ENCODE measurements around the gene ARHGAP25. TPM values are rescaled to one million over a fixed set of nuclear protein-coding genes. Genes with fewer than 3 reads are reported as not detected.

ARHGAP25 gene
- total RNA-seq, 4 donors from 2014 or later = 2.2 to 11.6 (median 7.2) TPM

GRCh38 chr2:68730828-68731227, 3.8 kb upstream of the ARHGAP25 start:
- in situ Hi-C loops (cut with MboI; ENCODE audit: low pct_ligation_motif_present in 1 of 4, low pct_unique_long_range_greater_than_20kb in 1 of 4, low sequenced_read_pairs in 3 of 4) (loop anchor here in 3 of 4 donors (25.0 kb wide), 2 partner anchors 181 to 244 kb away; no protein-coding TSS in a partner anchor), intact Hi-C loops (cut with DNase I; ENCODE audit: low total_unique reads) (no loop called here)
- H3K4me1 ChIP-seq = peaks cover 0 to 17% (median 0%) of the 10 kb centered on the region in 4 donors
- H3K27me3 ChIP-seq = no peaks in the 10 kb centered on the region
- H3K4me3 ChIP-seq = no peak overlapping the region
- H3K9me3 ChIP-seq = no peaks in the 10 kb centered on the region
- no peak for DNase-seq
- H3K27ac ChIP-seq = no peak overlapping the region
- no peaks in the 10 kb centered on the region for H3K36me3 ChIP-seq
- WGBS, 2 donors (ENCODE audit: low coverage in 1 of 2) = 69 to 72% methylated on average over 3 to 6 of the region's 6 CpGs
- TF ChIP-seq POLR2A (IDR thresholded peaks at IDR 0.05) (no peak), CTCF (IDR thresholded peaks at IDR 0.05) (no peak)

DNA sequence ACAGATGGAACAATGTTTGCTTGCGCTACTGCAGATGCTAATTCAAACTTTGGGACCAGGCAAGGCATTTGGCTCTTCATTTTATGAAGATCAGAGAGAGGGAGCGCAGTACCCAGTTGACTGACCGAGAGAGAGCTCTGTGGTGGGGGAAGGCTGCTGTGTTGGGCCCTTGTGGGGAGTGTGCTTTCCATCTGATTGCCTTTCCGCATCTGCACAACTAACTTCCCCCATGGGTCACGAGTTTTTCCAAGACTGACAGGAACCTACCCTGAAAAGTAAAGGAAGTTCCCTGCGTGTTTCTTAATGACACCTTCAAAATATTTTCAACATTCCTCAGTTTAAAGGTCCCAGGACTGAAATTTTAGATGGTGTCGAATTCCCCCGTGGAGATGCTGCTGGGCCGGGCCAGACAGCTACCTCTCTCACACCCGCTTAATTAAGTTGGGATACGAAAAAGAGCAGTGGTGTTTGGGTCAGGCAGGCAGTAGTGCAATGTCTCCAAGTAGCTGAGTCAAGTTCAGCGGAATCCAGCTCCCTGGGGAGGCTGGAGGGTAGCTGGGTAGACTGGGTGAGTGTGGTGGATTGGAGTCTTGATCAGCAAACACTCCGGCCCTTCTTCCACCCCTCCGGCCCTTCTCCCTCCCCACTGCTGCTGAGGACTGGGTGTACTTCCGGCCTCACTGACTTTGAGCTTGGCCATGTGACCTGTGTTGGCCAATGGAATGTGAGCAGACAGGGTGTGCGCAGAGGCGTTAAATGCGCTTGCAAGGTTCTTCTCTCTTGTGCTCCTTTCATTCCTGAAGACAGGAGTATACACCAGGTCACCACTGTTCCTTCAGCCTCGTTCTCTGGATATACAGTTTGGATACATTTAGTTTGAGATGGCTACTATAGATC, 2.3 kb upstream of the ARHGAP25 start:
- Histone ChIP-seq H3K4me1 (peaks cover 0 to 12% (median 0%) of the 10 kb centered on the region in 4 donors), H3K27me3 (no peaks in the 10 kb centered on the region), H3K9me3 (no peaks in the 10 kb centered on the region), H3K4me3 (no peak overlapping the region), H3K27ac (peak overlapping the region in 3 of 4 donors; percentile 4 to 31 (median 10)), H3K36me3 (no peaks in the 10 kb centered on the region)
- DNase-seq = peak; percentile 23
- in situ Hi-C loops (cut with MboI; ENCODE audit: low pct_ligation_motif_present in 1 of 4, low pct_unique_long_range_greater_than_20kb in 1 of 4, low sequenced_read_pairs in 3 of 4) (loop anchor here in 3 of 4 donors (25.0 kb wide), 2 partner anchors 180 to 245 kb away; no protein-coding TSS in a partner anchor), intact Hi-C loops (cut with DNase I; ENCODE audit: low total_unique reads) (no loop called here)
- TF ChIP-seq EP300 (IDR thresholded peaks at IDR 0.05; ENCODE audit: low read depth) (no peak), POLR2AphosphoS5 (IDR thresholded peaks at IDR 0.05) (no peak), POLR2A (IDR thresholded peaks at IDR 0.05) (no peak), CTCF (IDR thresholded peaks at IDR 0.05) (no peak)
- 90% methylated on average over 19 of the region's 19 CpGs; no CpG with 5 or more reads in 1 of the 2 donors for WGBS, 2 donors (ENCODE audit: low coverage in 1 of 2)

GRCh38 chr2:68733365-68733764, 1.2 kb upstream of the ARHGAP25 start:
- H3K4me1 ChIP-seq = peaks cover 0 to 12% (median 0%) of the 10 kb centered on the region in 4 donors
- H3K36me3 ChIP-seq = no peaks in the 10 kb centered on the region
- no peak for DNase-seq
- no peaks in the 10 kb centered on the region for H3K27me3 ChIP-seq
- TF ChIP-seq EP300 (IDR thresholded peaks at IDR 0.05; ENCODE audit: low read depth) = no peak
- no peak for TF ChIP-seq POLR2A (IDR thresholded peaks at IDR 0.05)
- TF ChIP-seq CTCF (IDR thresholded peaks at IDR 0.05) = no peak
- TF ChIP-seq POLR2AphosphoS5 (IDR thresholded peaks at IDR 0.05) = no peak
- H3K9me3 ChIP-seq = no peaks in the 10 kb centered on the region
- intact Hi-C loops (cut with DNase I; ENCODE audit: low total_unique reads) (no loop called here), in situ Hi-C loops (cut with MboI; ENCODE audit: low pct_ligation_motif_present in 1 of 4, low pct_unique_long_range_greater_than_20kb in 1 of 4, low sequenced_read_pairs in 3 of 4) (loop anchor here in 3 of 4 donors (25.0 kb wide), 2 partner anchors 179 to 246 kb away; no protein-coding TSS in a partner anchor)
- peak overlapping the region; percentile 52 to 83 (median 76) for H3K27ac ChIP-seq
- 74 to 97% methylated on average over 3 to 4 of the region's 4 CpGs for WGBS, 2 donors (ENCODE audit: low coverage in 1 of 2)
- no peak overlapping the region for H3K4me3 ChIP-seq

DNA sequence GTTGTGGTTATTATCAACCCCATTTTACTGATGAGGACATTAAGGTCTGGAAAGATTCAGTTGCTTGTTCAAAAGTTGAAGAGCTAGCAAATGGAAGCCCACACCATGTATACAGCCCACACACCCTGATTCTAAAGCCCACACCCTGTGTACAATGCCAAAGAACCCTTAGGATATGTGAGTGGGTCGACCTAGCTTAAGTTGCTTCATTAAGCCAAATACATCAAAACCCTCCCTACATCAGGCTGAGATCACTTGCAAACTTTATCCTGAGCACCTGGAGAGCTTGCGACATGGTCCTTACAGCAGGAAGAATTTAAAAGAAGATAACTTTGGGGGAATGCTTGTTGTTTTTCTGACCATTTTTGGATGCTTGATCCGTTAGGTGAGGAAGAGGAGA, 435 bp upstream of the ARHGAP25 start:
- intact Hi-C loops (cut with DNase I; ENCODE audit: low total_unique reads) (no loop called here), in situ Hi-C loops (cut with MboI; ENCODE audit: low pct_ligation_motif_present in 1 of 4, low pct_unique_long_range_greater_than_20kb in 1 of 4, low sequenced_read_pairs in 3 of 4) (loop anchor here in 3 of 4 donors (25.0 kb wide), 2 partner anchors 178 to 247 kb away; no protein-coding TSS in a partner anchor)
- Histone ChIP-seq H3K27ac (peak overlapping the region; percentile 52 to 83 (median 76)), H3K27me3 (no peaks in the 10 kb centered on the region), H3K36me3 (no peaks in the 10 kb centered on the region), H3K4me3 (no peak overlapping the region), H3K9me3 (no peaks in the 10 kb centered on the region), H3K4me1 (peaks cover 0 to 12% (median 0%) of the 10 kb centered on the region in 4 donors)
- WGBS, 2 donors (ENCODE audit: low coverage in 1 of 2) = 64 to 70% methylated on average over 1 to 3 of the region's 3 CpGs
- TF ChIP-seq POLR2AphosphoS5 (IDR thresholded peaks at IDR 0.05) (no peak), POLR2A (IDR thresholded peaks at IDR 0.05) (no peak), EP300 (IDR thresholded peaks at IDR 0.05; ENCODE audit: low read depth) (no peak), CTCF (IDR thresholded peaks at IDR 0.05) (no peak)
- no peak for DNase-seq
